D721Med (cell line): ENCODE data around the gene PFDN1.

Source experiments
- DNase-seq: peaks from one replicate; pipeline ENCODE4 v3.0.0; 2011; ENCODE audit warnings: low spot score; ENCODE audit not compliant: insufficient read length
- FAIRE-seq: peaks from 2 replicates; lab custom pipeline; 2011; peaks lifted over from hg19 to GRCh38; lab: Jason Lieb, UNC
- TF ChIP-seq, protein P1 (sequence below): IDR thresholded peaks from 2 replicates; pipeline ENCODE4 v1.5.1; 2012; ENCODE audit warnings: mild to moderate bottlenecking, control low read depth; ENCODE audit not compliant: insufficient read depth; ENCODE audit errors: missing control alignments

The PFDN1 gene

DNA sequence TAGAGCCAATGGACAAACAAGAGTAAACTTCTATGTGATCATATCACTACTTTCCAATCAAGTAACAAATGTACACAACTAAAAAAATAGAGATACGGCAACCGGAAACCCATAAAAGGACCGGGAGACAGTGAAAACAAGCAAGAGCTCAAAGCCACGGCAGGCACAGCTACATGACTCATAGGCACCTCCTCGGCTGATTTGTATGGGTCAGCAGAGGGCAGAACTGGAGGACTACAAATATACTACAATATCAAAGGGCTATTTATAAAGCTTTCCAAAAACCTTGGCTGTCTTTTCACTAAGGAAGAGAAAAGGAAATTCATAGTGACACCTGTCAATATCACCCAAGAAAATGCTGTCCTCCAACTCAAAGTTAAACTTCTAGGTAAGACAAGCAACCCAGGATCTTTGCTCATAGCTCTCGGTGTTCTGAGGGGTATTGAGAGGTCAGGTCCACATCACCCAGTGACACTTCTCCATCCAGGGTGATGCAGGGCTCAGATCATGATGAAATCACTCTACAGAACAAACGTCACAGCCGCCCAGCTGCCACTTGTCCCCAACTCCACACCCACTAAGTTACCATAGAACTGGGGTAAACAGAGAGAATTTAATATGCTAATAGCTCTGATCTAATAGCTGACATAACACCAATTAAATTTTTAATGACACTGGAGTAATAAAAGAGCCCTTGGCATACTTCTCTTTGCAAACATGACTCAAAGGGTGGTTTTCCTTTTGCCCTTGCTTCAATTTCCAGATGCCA lies 41.3 kb downstream of the PFDN1 start:
- FAIRE-seq (no peak), DNase-seq (no peak)
- TF ChIP-seq, protein P1, sequence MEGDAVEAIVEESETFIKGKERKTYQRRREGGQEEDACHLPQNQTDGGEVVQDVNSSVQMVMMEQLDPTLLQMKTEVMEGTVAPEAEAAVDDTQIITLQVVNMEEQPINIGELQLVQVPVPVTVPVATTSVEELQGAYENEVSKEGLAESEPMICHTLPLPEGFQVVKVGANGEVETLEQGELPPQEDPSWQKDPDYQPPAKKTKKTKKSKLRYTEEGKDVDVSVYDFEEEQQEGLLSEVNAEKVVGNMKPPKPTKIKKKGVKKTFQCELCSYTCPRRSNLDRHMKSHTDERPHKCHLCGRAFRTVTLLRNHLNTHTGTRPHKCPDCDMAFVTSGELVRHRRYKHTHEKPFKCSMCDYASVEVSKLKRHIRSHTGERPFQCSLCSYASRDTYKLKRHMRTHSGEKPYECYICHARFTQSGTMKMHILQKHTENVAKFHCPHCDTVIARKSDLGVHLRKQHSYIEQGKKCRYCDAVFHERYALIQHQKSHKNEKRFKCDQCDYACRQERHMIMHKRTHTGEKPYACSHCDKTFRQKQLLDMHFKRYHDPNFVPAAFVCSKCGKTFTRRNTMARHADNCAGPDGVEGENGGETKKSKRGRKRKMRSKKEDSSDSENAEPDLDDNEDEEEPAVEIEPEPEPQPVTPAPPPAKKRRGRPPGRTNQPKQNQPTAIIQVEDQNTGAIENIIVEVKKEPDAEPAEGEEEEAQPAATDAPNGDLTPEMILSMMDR: no peak

DNA sequence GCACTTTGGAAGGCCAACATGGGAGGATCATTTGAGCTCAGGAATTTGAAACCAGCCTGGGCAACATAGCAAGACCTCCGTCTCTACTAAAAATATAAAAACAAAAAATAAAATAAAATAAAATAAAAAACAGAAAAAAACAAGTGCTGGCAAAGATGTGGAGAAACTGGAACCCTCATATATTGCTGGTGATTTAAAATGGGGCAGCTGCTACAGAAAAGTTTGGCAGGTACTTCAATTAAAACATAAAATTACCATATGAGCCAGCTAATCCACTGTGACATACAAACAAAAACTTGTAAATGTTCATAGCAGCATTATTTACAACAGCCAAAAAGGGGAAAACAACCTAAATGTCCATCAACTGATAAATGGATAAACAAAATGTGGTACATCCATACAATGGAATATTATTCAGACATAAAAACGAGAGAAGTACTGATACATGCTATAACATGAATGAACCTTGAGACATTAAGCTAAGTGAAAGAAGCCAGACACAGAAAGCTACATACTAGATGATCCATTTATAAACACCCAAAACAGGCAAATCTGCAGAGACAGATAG lies 42.7 kb downstream of the PFDN1 start:
- DNase-seq (no peak), FAIRE-seq (no peak)
- TF ChIP-seq, protein P1: no peak

DNA sequence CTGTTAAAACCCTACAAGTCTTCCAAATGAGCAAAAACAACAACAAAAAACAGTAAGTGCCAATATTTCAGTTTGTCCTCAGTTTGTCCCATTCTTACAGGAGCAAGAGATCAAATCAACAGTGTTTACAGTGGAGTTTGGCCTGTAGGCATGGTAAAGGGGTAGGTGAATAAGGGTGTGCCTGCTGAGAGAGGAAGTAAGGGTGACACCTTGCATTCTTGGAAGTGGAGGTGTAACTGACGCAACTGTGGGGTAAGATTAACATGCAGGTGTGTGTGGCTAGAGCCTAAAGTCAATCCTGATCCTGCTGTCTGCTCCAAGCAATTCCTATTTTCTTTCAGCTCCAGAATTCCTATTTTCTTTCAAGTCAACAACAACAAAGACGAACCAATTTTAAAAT lies 43.4 kb downstream of the PFDN1 start:
- TF ChIP-seq, protein P1: no peak
- FAIRE-seq (no peak), DNase-seq (no peak)

DNA sequence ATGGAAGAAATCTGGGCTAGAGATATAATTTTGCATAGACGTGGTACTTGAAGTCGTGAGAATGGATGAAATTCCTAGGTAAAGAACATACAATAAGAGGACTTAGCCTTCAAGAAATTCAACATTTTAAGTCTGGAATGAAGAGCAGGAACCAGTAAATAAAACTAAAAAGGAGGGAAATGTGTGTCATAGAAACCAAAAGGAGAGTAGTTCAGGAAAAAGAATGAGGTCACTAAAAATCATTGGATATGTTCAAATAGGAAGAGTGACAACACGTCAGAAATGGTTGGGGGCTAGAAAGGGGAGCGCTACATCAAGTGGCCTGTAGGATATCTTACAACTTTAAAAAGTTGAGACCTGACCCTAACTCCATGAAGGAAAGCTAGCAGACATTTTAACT lies 44.0 kb downstream of the PFDN1 start:
- TF ChIP-seq, protein P1: no peak
- FAIRE-seq: no peak

DNA sequence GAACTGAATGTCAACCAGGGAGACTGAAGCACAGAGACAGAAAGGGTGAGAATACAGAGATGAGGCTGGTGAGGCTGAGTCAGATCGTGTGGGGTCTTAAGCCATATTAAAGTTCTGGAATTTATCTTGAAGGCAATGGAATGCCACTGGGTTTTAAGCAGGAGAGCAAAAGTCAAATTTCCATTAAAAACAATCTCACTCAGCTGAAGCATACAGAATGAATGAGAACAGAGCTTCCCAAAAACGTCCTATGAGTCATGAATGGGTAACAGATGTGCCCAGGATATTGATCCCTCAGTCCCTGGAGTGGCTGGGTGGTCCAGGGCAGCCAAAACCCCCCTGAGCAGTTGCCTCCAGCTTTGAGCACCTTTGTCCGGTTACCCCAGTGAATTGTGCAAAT lies 44.9 kb downstream of the PFDN1 start:
- DNase-seq (no peak), FAIRE-seq (no peak)
- TF ChIP-seq, protein P1: no peak

More for the DNA sequence above, 44.0 kb downstream of the PFDN1 start:
- no peak for DNase-seq

DNA sequence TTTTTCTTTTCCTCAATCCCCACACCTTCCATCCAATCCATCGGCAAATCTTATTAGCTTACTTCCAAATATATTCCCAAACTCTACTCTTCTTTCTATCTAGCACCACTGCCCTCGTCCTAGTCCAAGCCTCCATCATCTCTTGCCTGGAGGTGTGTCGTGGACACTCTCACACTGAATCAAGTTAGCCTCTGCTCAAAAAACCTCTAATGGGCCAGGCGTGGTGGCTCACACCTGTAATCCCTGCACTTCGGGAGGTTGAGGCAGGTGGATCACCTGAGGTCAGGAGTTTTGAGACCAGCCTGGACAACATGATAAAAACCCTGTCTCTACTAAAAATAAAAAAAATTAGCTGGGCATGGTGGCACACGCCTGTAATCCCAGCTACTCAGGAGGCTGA lies 46.2 kb downstream of the PFDN1 start:
- FAIRE-seq (no peak), DNase-seq (no peak)
- TF ChIP-seq, protein P1: no peak
